Mammary epithelial cell (primary cell): ENCODE data around the gene ERICH4.

ENCODE experiments used
- CTCF ChIP-seq, 2 donors: IDR thresholded peaks in 1 of 2; conservative IDR thresholded peaks in 1 of 2; 2 replicates each; pipeline ENCODE4 v1.5.1; 2011 to 2012; ENCODE audit warnings: inconsistent platforms in 2 of 2, low read length in 2 of 2, mild to moderate bottlenecking in 2 of 2, control low read depth in 1 of 2, low read depth in 1 of 2; ENCODE audit not compliant: insufficient read depth in 1 of 2; ENCODE audit errors: extremely low read depth in 1 of 2
- EZH2 ChIP-seq: IDR thresholded peaks from 2 replicates; pipeline ENCODE4 v1.6.1; 2012; ENCODE audit warnings: low read length, inconsistent platforms, borderline replicate concordance

DNA sequence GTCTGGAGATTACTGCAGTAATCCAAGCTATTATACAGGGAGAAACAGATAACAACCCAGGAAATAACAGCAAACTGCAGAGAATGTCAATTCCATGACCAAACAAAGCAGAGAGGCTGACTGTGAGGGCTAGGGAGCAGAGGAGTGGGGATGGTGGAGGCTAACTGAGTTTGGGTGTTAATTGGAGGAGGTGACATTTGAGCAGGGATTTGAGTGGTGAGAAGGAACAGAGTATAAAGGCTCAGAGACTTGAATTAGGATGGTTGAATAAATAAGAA lies 6.3 kb upstream of the ERICH4 start:
- TF ChIP-seq CTCF (conservative IDR thresholded peaks at IDR 0.05 in 1 of 2, IDR thresholded peaks at IDR 0.05 in 1 of 2; ENCODE audit: extremely low read depth in 1 of 2, insufficient read depth in 1 of 2, low read depth in 1 of 2, low read length in 2 of 2) = no peak
- no peak for TF ChIP-seq EZH2
